RKO (cell line): ENCODE results near the gene ADGRA1.

Experiments used
- DNase-seq: peaks from one replicate; pipeline ENCODE4 v3.0.0-alpha.2; 2016; ENCODE audit warnings: low spot score

ADGRA1 gene

GRCh38 chr10:133113146-133113830, 25.6 kb downstream of the ADGRA1 start:
- no peak for DNase-seq

GRCh38 chr10:133113847-133114246, 26.1 kb downstream of the ADGRA1 start:
- no peak for DNase-seq

- DNase-seq: no peak
These were observed 26.5 kb downstream of the ADGRA1 start for GRCh38 chr10:133114251-133114650.

- no peak for DNase-seq
These were observed 27.2 kb downstream of the ADGRA1 start for GRCh38 chr10:133114726-133115452.

GRCh38 chr10:133115453-133115842, 27.7 kb downstream of the ADGRA1 start:
- DNase-seq: no peak

GRCh38 chr10:133115976-133116375, 28.3 kb downstream of the ADGRA1 start:
- no peak for DNase-seq

- no peak for DNase-seq
These were observed 28.7 kb downstream of the ADGRA1 start for GRCh38 chr10:133116455-133116854.

- no peak for DNase-seq
These were observed 29.4 kb downstream of the ADGRA1 start for GRCh38 chr10:133117036-133117687.

- DNase-seq: no peak
These were observed 30.0 kb downstream of the ADGRA1 start for GRCh38 chr10:133117688-133118071.

GRCh38 chr10:133121479-133121878, 33.8 kb downstream of the ADGRA1 start:
- DNase-seq: no peak

- no peak for DNase-seq
These were observed 34.6 kb downstream of the ADGRA1 start for GRCh38 chr10:133122171-133122935.

GRCh38 chr10:133123050-133123745, 35.5 kb downstream of the ADGRA1 start:
- no peak for DNase-seq

GRCh38 chr10:133123746-133124356, 36.1 kb downstream of the ADGRA1 start:
- no peak for DNase-seq

GRCh38 chr10:133124357-133125211, 36.9 kb downstream of the ADGRA1 start:
- DNase-seq: no peak

GRCh38 chr10:133125901-133126300, 38.2 kb downstream of the ADGRA1 start:
- no peak for DNase-seq

- DNase-seq: no peak
These were observed 38.9 kb downstream of the ADGRA1 start for GRCh38 chr10:133126431-133127290.

- no peak for DNase-seq
These were observed 39.8 kb downstream of the ADGRA1 start for GRCh38 chr10:133127291-133128125.
